Vagina (tissue), 2 donors: ENCODE results near the gene ADAMTS2. TPM values are rescaled to one million over a fixed set of nuclear protein-coding genes. Genes with fewer than 3 reads are reported as not detected.
"Not testable (repeated sequence)": the region's sequence is repeated elsewhere in the genome, so short reads cannot be mapped to it uniquely, and the experiment has no call there.

ENCODE experiments used
- DNase-seq, 2 donors: peaks; one replicate each; pipeline ENCODE4 v3.0.0-alpha.2; 2017; ENCODE audit errors: extremely low spot score in 2 of 2
- H3K27ac ChIP-seq: fragments of 200-600 bp; sonication (generic); one replicate; pipeline ENCODE4 v1.5.1; 2019
- H3K27me3 ChIP-seq: fragments of 200-600 bp; sonication (generic); one replicate; pipeline ENCODE4 v1.5.1; 2019
- H3K36me3 ChIP-seq, 2 donors: fragments of 200-600 bp; sonication (generic); one replicate each; pipeline ENCODE4 v1.5.1; 2017 to 2019
- H3K4me1 ChIP-seq: fragments of 200-600 bp; sonication (generic); one replicate; pipeline ENCODE4 v1.5.1; 2019
- H3K4me3 ChIP-seq, 2 donors: fragments of 200-600 bp; sonication (generic); 1 replicate in 1 of 2; 2 replicates in 1 of 2; pipeline ENCODE4 v1.5.1; 2016 to 2019
- H3K9me3 ChIP-seq: fragments of 200-600 bp; sonication (generic); one replicate; pipeline ENCODE4 v1.5.1; 2019
- CTCF ChIP-seq, 3 experiments: fragments of 450-650 bp in 2 of 3; fragments of 200-600 bp in 1 of 3; sonication (generic) in 1 of 3; IDR thresholded peaks; one replicate each; pipeline ENCODE4 v1.5.1; 2017 to 2019; ENCODE audit warnings: antibody characterized with exemption in 3 of 3, mild to moderate bottlenecking in 2 of 3, moderate library complexity in 2 of 3
- POLR2A ChIP-seq, 2 donors: fragments of 450-650 bp; IDR thresholded peaks; one replicate each; pipeline ENCODE4 v1.6.1; 2017; ENCODE audit warnings: antibody characterized with exemption in 2 of 2, mild to moderate bottlenecking in 2 of 2, moderate library complexity in 2 of 2
- POLR2AphosphoS5 ChIP-seq, 2 donors: sonication (generic); formaldehyde crosslinking; IDR thresholded peaks; one replicate each; pipeline ENCODE4 v1.9.0; 2017; ENCODE audit warnings: antibody characterized with exemption in 2 of 2, mild to moderate bottlenecking in 2 of 2, low read depth in 1 of 2; ENCODE audit not compliant: insufficient read depth in 1 of 2
- intact Hi-C: fragments of 100-400 bp; cut with DNase I; formaldehyde crosslinking; loops from one replicate; pipeline ENCODE4 v1.15.1; 2023
- total RNA-seq: library from RNA; depleted of rRNA; stranded (reverse); fragments of >200 nt; gene quantifications from one replicate; pipeline ENCODE4 v1.2.3, GENCODE V29; 2016

ADAMTS2 gene
- total RNA-seq, 1 donor from 2014 or later, result 17.4 TPM

GRCh38 chr5:179284751-179285631 lies 60.3 kb downstream of the ADAMTS2 start:
- H3K9me3 ChIP-seq, result no peaks in the 10 kb centered on the region
- peak overlapping the region; percentile 27 for H3K27ac ChIP-seq
- H3K36me3 ChIP-seq, result no peaks in the 10 kb centered on the region
- peaks cover 45% of the 10 kb centered on the region for H3K4me1 ChIP-seq
- intact Hi-C loops, result no loop called here
- no peaks in the 10 kb centered on the region for H3K27me3 ChIP-seq
- TF ChIP-seq POLR2A (IDR thresholded peaks at IDR 0.05) (no peak), CTCF (IDR thresholded peaks at IDR 0.05) (no peak), POLR2AphosphoS5 (IDR thresholded peaks at IDR 0.05; ENCODE audit: insufficient read depth in 1 of 2, low read depth in 1 of 2) (no peak)
- H3K4me3 ChIP-seq, result peak overlapping the region in 1 of 2 donors; percentile 18
- no peak for DNase-seq

GRCh38 chr5:179283908-179284307 lies 61.4 kb downstream of the ADAMTS2 start:
- H3K36me3 ChIP-seq, H3K4me3 ChIP-seq, H3K27me3 ChIP-seq, DNase-seq, intact Hi-C loops, H3K9me3 ChIP-seq: not testable (repeated sequence)
- Histone ChIP-seq H3K4me1 (peaks cover 56% of the 10 kb centered on the region), H3K27ac (peak overlapping the region; percentile 27)

DNA sequence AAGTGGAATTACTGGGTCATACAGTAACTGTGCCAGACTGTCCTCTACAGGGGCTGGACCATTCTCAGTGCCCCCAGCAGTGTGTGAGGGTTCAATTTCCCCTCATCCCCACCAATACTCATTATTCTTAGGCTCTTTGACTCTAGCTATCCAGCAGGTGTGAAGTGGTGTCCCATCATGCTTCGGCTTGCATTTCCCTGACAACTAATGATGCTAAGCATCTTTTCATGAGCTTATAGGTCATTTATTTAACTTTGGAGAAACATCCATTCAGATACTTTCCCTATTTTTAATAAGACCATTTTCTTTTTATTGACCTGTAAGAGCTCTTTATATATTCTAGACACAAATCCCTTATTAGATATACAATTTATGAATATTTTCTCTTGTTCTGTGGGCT lies 63.6 kb downstream of the ADAMTS2 start:
- intact Hi-C loops, result no loop called here
- H3K27me3 ChIP-seq, result no peaks in the 10 kb centered on the region
- peaks cover 46% of the 10 kb centered on the region for H3K4me1 ChIP-seq
- H3K9me3 ChIP-seq, result no peaks in the 10 kb centered on the region
- no peak for DNase-seq
- no peaks in the 10 kb centered on the region for H3K36me3 ChIP-seq
- H3K27ac ChIP-seq, result no peak overlapping the region
- TF ChIP-seq POLR2AphosphoS5 (IDR thresholded peaks at IDR 0.05; ENCODE audit: insufficient read depth in 1 of 2, low read depth in 1 of 2) (no peak), CTCF (IDR thresholded peaks at IDR 0.05) (no peak), POLR2A (IDR thresholded peaks at IDR 0.05) (no peak)
- no peak overlapping the region for H3K4me3 ChIP-seq

DNA sequence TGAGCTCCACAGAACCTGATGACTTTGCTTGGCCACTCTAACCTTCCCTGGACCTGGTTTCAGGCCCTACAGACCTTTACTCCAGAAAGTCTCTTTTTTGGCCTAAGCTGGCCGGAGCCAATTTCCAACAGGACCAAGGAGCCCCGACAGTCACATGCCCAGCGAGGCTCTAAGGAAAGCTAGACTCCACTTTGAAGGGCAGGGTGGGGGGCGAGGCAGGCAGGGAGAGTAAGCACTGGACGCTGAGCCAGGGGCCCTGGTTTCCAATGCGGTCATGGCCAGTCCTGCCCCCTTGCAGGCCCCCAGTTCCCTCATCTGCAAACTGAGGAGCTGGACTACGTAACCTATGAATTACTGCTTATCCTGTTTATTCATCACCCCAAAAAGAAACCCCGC lies 65.2 kb downstream of the ADAMTS2 start:
- intact Hi-C loops, result no loop called here
- Histone ChIP-seq H3K36me3 (no peaks in the 10 kb centered on the region), H3K27ac (peak overlapping the region; percentile 67)

DNA sequence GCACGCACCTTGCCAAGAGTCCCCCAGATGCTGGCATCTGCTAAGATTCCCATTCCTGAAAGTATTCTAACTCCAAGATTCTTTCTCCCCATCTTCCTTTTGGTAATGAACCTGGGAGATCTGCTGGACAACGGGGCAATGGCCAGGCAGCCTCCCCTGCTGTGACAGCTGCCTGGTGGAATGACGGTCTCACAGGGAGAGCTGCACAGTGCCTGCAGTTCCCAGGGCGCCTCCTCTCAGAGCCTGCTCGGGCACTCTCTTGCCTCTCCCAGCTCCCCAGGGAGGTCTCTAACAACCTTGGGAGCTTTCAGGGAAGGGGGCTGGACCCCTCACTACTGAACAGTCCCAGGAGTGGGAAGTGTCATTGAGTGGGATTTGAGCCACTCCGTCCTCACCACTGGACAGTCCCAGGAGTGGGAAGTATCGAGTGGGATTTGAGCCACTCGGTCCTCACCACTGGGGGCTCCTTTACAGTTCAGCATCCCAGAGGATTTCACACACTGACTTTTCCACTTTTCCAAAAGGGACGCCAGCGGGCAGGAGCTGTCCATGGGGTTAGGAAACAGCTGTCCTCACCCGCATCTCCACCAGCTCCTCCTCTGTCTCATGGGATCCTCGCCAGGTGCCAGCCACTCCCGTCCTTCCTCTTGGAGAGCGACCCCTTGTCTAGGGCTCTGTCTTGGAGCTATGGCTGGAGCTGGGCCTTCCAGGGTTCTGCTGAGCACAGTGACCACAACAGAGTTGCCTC lies 65.7 kb downstream of the ADAMTS2 start:
- Histone ChIP-seq H3K27me3 (no peaks in the 10 kb centered on the region), H3K9me3 (no peaks in the 10 kb centered on the region), H3K36me3 (no peaks in the 10 kb centered on the region), H3K4me3 (no peak overlapping the region), H3K27ac (peak overlapping the region; percentile 67), H3K4me1 (peaks cover 45% of the 10 kb centered on the region)
- no peak for DNase-seq
- no peak for TF ChIP-seq POLR2AphosphoS5 (IDR thresholded peaks at IDR 0.05; ENCODE audit: insufficient read depth in 1 of 2, low read depth in 1 of 2)
- TF ChIP-seq CTCF (IDR thresholded peaks at IDR 0.05), result no peak
- TF ChIP-seq POLR2A (IDR thresholded peaks at IDR 0.05), result no peak
- intact Hi-C loops, result no loop called here

More for the DNA sequence above, 65.2 kb downstream of the ADAMTS2 start:
- H3K27me3 ChIP-seq, result no peaks in the 10 kb centered on the region
- no peak for DNase-seq
- H3K4me3 ChIP-seq, result no peak overlapping the region
- no peaks in the 10 kb centered on the region for H3K9me3 ChIP-seq
- peaks cover 45% of the 10 kb centered on the region for H3K4me1 ChIP-seq
- TF ChIP-seq CTCF (IDR thresholded peaks at IDR 0.05), result no peak
- TF ChIP-seq POLR2AphosphoS5 (IDR thresholded peaks at IDR 0.05; ENCODE audit: insufficient read depth in 1 of 2, low read depth in 1 of 2), result no peak
- TF ChIP-seq POLR2A (IDR thresholded peaks at IDR 0.05), result no peak
